ENCODE data around the gene FATE1.

GRCh38 chrX:151694121-151694520 lies 21.7 kb upstream of the FATE1 start:
- TF ChIP-seq YY1 (IDR thresholded peaks at IDR 0.05; ENCODE audit: insufficient read depth, insufficient read length): no peak
- no peak for TF ChIP-seq ZNF274 (IDR thresholded peaks at IDR 0.05; ENCODE audit: low read depth, low read length)
